Activated CD4-positive, alpha-beta T cell treated with anti-CD3 and anti-CD28 coated beads for 4 hours (primary cell): ENCODE measurements around the gene LYPD6B.
A peak's percentile ranks its signal among the peaks of the same experiment; 100 is the strongest.

Source experiments
- DNase-seq, 2 donors: peaks; one replicate each; pipeline ENCODE4 v3.0.0-alpha.2; 2020

LYPD6B gene

GRCh38 chr2:149129433-149129832 lies 90.9 kb downstream of the LYPD6B start:
- no peak for DNase-seq

- DNase-seq = no peak
These were observed 93.8 kb downstream of the LYPD6B start for GRCh38 chr2:149132339-149132738.

GRCh38 chr2:149132901-149133300 lies 94.4 kb downstream of the LYPD6B start:
- DNase-seq = no peak

- no peak for DNase-seq
These were observed 95.9 kb downstream of the LYPD6B start for GRCh38 chr2:149134335-149134923.

- DNase-seq = no peak
These were observed 97.6 kb downstream of the LYPD6B start for GRCh38 chr2:149136111-149136510.

GRCh38 chr2:149141046-149141445 lies 102.5 kb downstream of the LYPD6B start:
- no peak for DNase-seq

- no peak for DNase-seq
These were observed 105.2 kb downstream of the LYPD6B start for GRCh38 chr2:149143734-149144133.

- DNase-seq = no peak
These were observed 107.1 kb downstream of the LYPD6B start for GRCh38 chr2:149145314-149146295.

- no peak for DNase-seq
These were observed 108.4 kb downstream of the LYPD6B start for GRCh38 chr2:149146876-149147275.

GRCh38 chr2:149148194-149149006 lies 109.9 kb downstream of the LYPD6B start:
- no peak for DNase-seq

- DNase-seq = no peak
These were observed 110.5 kb downstream of the LYPD6B start for GRCh38 chr2:149149007-149149297.

GRCh38 chr2:149152469-149152953 lies 114.0 kb downstream of the LYPD6B start:
- DNase-seq = no peak

GRCh38 chr2:149155196-149155969 lies 116.9 kb downstream of the LYPD6B start:
- DNase-seq = no peak

- no peak for DNase-seq
These were observed 117.5 kb downstream of the LYPD6B start for GRCh38 chr2:149155988-149156387.

GRCh38 chr2:149156971-149157740 lies 118.7 kb downstream of the LYPD6B start:
- DNase-seq = no peak

GRCh38 chr2:149158957-149159356 lies 120.5 kb downstream of the LYPD6B start:
- DNase-seq = no peak

- DNase-seq = no peak
These were observed 121.7 kb downstream of the LYPD6B start for GRCh38 chr2:149160195-149160594.

- peak; percentile 6 to 14 for DNase-seq
These were observed 122.3 kb downstream of the LYPD6B start for GRCh38 chr2:149160701-149161217.

GRCh38 chr2:149161481-149162225 lies 123.2 kb downstream of the LYPD6B start:
- DNase-seq = no peak

GRCh38 chr2:149164296-149164695 lies 125.8 kb downstream of the LYPD6B start:
- DNase-seq = no peak

- DNase-seq = no peak
These were observed 126.3 kb downstream of the LYPD6B start for GRCh38 chr2:149164827-149165226.
